HG02970 (cell line): ENCODE data around the gene ALAD.
"Not testable (repeated sequence)": the region's sequence is repeated elsewhere in the genome, so short reads cannot be mapped to it uniquely, and the experiment has no call there.

ENCODE experiments used
- ATAC-seq: cut with Tn5 transposase; IDR thresholded peaks from one replicate; pipeline ENCODE4 v1.9.1; 2021; ENCODE audit warnings: mild to moderate bottlenecking, moderate library complexity, moderate number of reproducible peaks; ENCODE audit not compliant: unreplicated experiment, low FRiP score

Gene ALAD

DNA sequence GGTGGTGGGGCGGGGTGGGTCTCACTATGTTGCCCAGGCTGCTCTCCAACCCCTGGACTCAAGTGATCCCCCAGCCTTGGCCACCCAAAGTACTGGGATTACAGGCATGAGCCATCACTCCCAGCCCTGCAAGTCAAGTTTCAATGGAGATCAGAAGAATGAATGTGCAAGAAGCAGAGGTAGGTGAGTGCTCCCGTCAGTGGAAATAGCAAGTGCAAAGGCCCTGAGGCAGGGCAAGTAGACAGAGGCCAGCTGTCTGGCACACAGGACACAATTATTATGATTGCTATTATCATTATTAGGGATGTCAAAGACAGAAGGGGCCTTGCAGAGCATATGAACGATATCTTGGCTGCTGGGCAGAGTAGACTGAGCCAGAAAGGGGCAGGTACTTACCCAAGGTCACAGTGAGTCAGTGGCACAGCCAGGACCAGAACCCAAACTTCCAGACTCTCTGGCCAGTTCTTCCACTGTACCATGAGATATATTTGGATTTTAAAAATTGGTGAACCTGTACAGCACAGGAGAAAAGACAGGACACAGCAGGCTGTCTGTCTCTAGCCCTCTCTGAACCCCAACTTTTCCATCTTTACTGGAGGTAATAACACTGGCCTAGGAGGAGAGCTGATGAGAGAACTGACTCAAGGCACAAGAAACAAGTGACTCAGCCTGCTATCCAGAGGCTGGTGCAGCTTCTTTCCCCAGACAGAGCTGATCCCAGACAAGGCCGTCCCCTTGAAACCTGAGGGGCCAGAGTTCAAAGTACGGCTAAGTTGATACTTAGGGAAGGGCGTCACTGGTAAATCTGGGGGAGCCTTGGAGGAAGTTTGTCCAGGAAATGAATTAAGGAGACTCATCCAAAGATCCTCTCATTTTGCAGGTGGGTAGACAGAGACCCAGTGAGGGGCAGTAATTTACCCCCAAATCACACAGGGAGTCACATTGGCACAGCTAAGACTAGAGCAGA is 25.7 kb downstream of the ALAD start:
- no peak for ATAC-seq

DNA sequence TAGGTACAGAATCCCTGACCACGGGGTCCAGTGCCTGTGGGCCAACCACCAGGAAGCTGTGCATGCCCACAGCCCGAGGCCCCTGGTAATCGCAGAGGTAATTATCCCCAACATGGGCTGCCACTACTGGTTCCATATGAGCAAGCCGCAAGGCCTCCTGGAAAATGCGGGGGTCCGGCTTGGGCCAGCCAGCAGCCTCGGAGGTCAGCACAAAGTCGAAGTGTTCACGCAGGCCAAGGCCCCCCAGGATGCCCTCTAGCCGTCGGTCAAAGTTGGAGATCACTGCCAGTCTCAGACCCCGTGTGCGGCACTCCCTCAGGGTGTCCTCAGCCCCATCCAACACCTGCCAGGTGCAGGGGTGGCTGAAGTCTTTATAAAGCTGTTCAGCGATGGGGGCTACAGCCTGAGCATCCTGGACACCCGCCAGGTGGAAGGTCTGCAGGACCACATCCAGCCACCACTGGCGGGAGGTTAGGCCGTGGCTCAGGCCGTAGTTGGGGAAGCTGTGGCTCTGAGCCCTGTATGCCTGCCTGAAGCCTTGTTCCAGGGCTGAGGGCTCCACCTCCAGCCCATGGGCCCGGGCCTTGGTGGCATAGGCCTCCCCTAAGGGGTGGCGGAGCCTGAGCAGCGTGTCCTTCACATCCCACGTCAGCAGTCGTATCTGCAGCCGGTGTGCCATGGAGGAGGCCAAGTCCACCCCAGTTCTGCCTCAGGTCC is 27.2 kb downstream of the ALAD start:
- ATAC-seq = no peak

DNA sequence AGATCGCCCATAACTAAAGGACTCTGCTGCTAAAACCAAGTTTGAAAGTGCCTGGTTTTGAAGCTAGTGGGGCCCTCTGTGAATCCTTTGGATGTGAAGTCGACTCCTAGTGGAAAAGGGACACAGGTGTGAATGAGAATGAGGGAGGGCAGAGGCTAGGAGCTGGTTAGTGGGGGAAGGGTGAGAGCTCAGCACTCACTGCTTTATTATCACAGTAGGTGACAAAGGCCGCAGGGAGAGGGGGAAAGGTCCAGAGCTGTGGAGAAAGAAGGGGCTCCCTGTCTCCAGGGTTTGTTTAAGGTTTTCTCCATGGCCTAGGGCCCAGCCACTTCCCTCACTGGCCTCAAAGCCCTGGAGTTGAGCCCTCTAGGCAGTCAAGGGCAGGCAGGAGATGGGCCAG is 27.8 kb downstream of the ALAD start:
- no peak for ATAC-seq

- no peak for ATAC-seq
Observed at GRCh38 chr9:113372059-113372458, 29.0 kb downstream of the ALAD start.

DNA sequence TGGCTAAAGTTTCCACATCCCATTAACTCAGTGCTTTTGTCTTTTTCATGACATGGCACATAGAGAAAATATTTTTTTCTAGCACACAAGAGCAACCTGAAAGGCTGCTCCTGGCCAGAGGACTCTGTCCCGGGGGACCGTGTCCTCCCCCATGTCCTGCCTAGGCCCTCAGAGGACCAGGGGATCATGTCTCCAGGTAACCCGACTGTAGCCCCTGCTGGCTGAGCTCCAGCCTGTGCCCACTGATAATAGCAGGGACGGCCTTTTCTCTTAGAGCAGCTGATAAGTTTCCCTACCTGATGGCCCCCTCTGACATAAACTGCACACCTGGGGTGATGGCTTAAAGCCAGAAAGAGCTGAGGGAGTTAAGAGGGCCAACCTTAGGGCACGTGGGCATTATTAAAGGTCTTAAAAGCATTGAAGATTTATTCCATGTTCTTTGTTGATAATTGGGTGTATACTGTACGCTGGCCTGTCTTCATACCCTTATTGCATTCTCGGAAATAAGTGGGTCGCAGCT is 30.2 kb downstream of the ALAD start:
- no peak for ATAC-seq

GRCh38 chr9:113369855-113370140 is 31.3 kb downstream of the ALAD start:
- ATAC-seq = no peak

- ATAC-seq = no peak
Observed at GRCh38 chr9:113368982-113369854, 31.9 kb downstream of the ALAD start.

DNA sequence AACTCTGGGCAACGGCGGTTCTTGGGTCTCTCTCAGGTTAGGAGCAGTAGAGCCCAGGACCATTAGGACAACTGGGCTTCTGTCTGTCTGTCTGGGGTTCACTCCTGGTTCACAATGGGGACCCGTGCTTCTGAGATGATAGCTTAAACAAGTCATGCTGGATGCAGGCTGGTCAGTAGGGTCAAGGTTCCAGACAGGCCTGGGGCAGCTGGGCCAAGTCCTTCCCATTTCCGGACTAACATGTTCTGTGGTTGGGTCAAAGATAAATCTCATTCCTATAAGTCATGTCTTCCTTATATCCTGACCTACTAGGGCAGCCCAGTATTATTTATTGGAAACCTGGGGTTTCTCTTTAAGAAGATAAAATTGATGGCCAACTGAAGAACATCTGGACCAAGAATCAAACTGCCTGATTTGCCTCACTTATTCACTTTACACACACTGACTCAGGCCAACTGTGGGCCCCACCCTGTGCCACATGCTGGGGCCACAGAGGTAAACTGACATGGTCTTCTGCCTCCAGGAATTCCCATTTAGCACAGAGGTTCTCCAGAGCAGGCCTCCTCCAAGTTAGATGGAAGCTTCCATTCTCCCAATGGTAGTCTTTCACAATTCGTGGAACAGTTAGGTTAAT is 32.6 kb downstream of the ALAD start:
- ATAC-seq = no peak

DNA sequence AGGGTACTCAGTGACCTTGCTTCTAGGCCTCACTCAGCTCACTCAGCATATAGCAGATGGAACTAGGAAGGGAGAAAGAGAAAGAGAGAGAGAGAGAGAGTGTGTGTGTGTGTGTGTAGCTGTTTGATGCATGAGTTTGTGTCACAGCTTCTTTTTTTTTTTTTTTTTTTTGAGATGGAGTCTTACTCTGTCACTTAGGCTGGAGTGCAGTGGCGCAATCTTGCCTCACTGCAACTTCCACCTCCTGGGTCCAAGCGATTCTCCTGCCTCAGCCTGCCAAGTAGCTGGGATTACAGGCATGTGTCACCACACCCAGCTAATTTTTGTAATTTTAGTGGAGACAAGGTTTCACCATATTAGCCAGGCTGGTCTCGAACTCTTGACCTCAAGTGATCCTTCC is 35.4 kb downstream of the ALAD start:
- not testable (repeated sequence) for ATAC-seq

GRCh38 chr9:113364951-113365350 is 36.1 kb downstream of the ALAD start:
- no peak for ATAC-seq

GRCh38 chr9:113363336-113363735 is 37.7 kb downstream of the ALAD start:
- no peak for ATAC-seq

DNA sequence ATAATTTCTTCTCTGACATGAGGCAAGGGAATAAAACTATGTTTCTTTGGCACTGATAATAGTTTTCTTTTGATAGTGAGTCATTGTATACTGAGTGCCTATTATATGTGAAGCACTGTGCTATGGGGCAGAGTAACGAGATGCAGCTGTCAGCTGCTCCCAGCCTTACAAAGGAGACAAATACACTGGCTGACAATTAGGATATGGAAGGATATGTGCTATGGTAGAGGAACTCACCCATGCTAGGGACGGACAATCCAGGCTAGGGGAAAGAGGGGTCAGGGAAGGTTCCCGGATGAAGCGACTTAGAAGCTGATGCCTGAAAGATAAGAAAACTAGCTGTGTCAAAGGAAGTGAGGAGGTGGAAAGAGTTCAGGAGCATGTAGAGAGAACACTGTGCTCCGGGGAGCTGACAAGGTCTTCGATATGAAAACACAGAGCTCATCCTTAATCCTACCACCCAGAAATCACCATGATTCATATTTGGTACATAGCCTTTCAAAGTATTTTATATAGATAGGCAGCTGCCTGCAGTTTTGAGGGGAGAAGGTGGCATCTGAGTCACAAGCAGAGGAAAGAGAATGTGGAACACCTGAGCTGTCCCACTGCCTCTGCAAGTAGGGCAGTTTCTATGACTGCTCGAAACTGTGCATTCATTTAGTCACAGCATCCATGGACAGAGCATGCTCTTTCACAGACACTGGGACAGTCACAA is 39.6 kb downstream of the ALAD start:
- ATAC-seq = no peak

GRCh38 chr9:113360242-113360842 is 40.7 kb downstream of the ALAD start:
- ATAC-seq = no peak

GRCh38 chr9:113359385-113359784 is 41.7 kb downstream of the ALAD start:
- no peak for ATAC-seq

DNA sequence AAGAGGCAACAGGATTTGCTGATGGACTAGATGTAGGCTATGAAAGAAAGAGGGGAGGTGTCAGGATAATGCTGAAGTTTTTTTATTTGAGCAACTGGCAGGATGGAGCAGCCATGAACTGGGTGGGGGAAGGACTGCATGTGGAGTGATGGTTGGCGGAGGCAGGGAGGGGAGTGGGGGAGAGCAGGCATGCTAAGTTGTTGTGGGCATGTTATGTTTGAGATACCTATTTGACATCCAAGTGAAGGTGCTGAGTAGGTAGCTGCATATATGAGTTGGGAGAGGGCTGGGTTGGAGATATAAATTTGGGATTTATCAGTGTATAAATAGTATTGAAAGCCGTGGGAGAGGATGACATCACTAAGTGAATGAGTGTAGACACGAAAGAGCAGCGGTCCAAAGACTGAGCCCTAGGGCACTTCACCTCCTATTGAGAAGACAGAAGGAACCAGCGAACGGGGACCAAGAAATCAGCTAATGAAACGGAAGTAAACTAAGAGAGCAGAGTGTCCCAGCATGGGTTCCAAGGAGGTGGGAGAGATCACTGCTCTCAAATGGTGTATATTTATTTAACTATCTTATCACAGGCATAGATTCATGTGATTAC is 44.3 kb downstream of the ALAD start:
- ATAC-seq = no peak

DNA sequence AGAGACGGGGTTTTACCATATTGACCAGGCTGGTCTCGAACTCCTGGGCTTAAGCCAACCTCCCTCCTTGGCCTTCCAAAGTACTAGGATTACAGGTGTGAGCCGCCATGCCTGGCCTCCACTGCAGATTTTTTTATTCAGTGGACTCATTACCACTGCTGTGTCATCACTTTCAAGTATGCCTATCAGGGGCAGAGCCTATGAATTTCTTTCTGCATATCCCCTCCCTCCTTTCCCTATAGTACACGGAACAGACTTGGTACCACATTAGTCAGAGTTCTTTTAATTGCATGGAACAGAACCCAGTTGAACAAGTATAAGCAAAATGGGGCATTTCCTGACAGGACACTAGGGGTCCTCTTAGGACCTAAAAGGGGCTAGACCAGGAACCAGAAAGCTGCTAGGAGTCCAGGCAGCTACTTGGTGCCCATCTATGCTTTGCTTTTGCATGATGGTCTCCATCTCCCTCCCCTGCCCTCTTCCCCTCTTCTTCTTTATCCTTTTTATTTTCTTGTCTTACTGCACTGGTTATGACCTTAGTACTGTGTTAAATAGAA is 46.0 kb downstream of the ALAD start:
- no peak for ATAC-seq

GRCh38 chr9:113352411-113352810 is 48.7 kb downstream of the ALAD start:
- ATAC-seq = no peak

- ATAC-seq = no peak
Observed at GRCh38 chr9:113352006-113352405, 49.1 kb downstream of the ALAD start.
